HCT116 (cell line): ENCODE results near the gene CBX8. TPM values are rescaled to one million over a fixed set of nuclear protein-coding genes. Genes with fewer than 3 reads are reported as not detected.
A peak's percentile ranks its signal among the peaks of the same experiment; 100 is the strongest.

ENCODE experiments used
- ATAC-seq: fragments of 200-7000 bp; cut with Tn5 transposase; 2 replicates; pipeline ENCODE4 v1.9.1; 2020; ENCODE audit warnings: mild to moderate bottlenecking, moderate library complexity
- BruUV-seq: library from RNA; stranded (reverse); fragments of 400-500 nt; replicated peaks from 2 replicates; lab custom pipeline; 2021; lab: Mats Ljungman, UMichigan
- CTCF ChIA-PET: fragments of 300-600 bp; sonication (Branson Sonifier 250); formaldehyde crosslinking; loops from one replicate; lab custom pipeline; 2021; ENCODE audit warnings: antibody characterized with exemption; lab: Charles Lee
- POLR2A ChIA-PET: fragments of 300-600, 350-600 bp; sonication (Branson Sonifier 250); formaldehyde crosslinking; loops from one replicate; lab custom pipeline; 2021; ENCODE audit warnings: antibody characterized with exemption; lab: Charles Lee
- RAD21 ChIA-PET, 2 experiments: fragments of 300-600 bp; sonication (Branson Sonifier 250); formaldehyde crosslinking; loops; one replicate each; lab custom pipeline; 2023; ENCODE audit warnings: low total read pairs in 2 of 2; ENCODE audit not compliant: uncharacterized antibody in 2 of 2, unreplicated experiment in 2 of 2, low non-redundant PET in 1 of 2; lab: Charles Lee
- DNase-seq: peaks from one replicate; pipeline ENCODE4 v3.0.0-alpha.2; 2010; ENCODE audit warnings: low read depth, low spot score
- H2AFZ ChIP-seq: fragments of 200-600 bp; shearing (Covaris generic), sonication (generic); 2 replicates; pipeline ENCODE4 v1.6.1; 2017; ENCODE audit warnings: low read depth, mixed run types, mixed read lengths, antibody characterized with exemption, low read length; ENCODE audit not compliant: poor library complexity, severe bottlenecking
- H3K27ac ChIP-seq: 2 replicates; pipeline ENCODE4 v1.5.1; 2012; ENCODE audit warnings: low read depth, low read length
- H3K27me3 ChIP-seq: fragments of 200-600 bp; sonication (generic); 2 replicates; pipeline ENCODE4 v1.6.1; 2016; ENCODE audit warnings: mixed run types, low read length, mixed read lengths; ENCODE audit not compliant: insufficient read depth
- H3K36me3 ChIP-seq, 2 experiments: fragments of 200-500 bp in 1 of 2; fragments of 200-600 bp in 1 of 2; sonication (Bioruptor generic) in 1 of 2; sonication (generic) in 1 of 2; 2 replicates each; pipeline versions ENCODE4 v1.5.1 to v1.6.1; 2014 to 2016; ENCODE audit warnings: low read length in 2 of 2, inconsistent platforms in 1 of 2, mixed read lengths in 1 of 2, mixed run types in 1 of 2; ENCODE audit not compliant: insufficient read depth in 2 of 2, control insufficient read depth in 1 of 2
- H3K4me1 ChIP-seq, 2 experiments: fragments of 200-600 bp in 1 of 2; sonication (generic) in 1 of 2; 2 replicates each; pipeline versions ENCODE4 v1.5.1 to v1.6.1; 2012 to 2017; ENCODE audit warnings: low read length in 2 of 2, inconsistent platforms in 1 of 2, mild to moderate bottlenecking in 1 of 2, mixed read lengths in 1 of 2, mixed run types in 1 of 2, moderate library complexity in 1 of 2; ENCODE audit not compliant: insufficient read depth in 2 of 2, control insufficient read depth in 1 of 2
- H3K4me2 ChIP-seq: fragments of 200-600 bp; sonication (generic); 2 replicates; pipeline ENCODE4 v1.6.1; 2017; ENCODE audit warnings: mixed run types, low read length, mixed read lengths
- H3K4me3 ChIP-seq, 2 experiments: fragments of 200-600 bp in 1 of 2; sonication (generic) in 1 of 2; replicated peaks in 1 of 2; 2 replicates each; pipeline ENCODE4 v1.5.1; 2011 to 2016; ENCODE audit warnings: low read length in 2 of 2, control low read depth in 1 of 2, low read depth in 1 of 2, mild to moderate bottlenecking in 1 of 2, mixed read lengths in 1 of 2, mixed run types in 1 of 2
- H3K79me2 ChIP-seq: fragments of 200-600 bp; sonication (generic); 2 replicates; pipeline ENCODE4 v1.6.1; 2017; ENCODE audit warnings: mild to moderate bottlenecking, mixed run types, low read length, moderate library complexity, mixed read lengths; ENCODE audit not compliant: insufficient read depth
- H3K9ac ChIP-seq: fragments of 200-600 bp; sonication (generic); 2 replicates; pipeline ENCODE4 v1.6.1; 2016; ENCODE audit warnings: low read length, mixed read lengths
- H3K9me2 ChIP-seq: fragments of 200-600 bp; sonication (generic), shearing (Covaris generic); 2 replicates; pipeline ENCODE4 v1.6.1; 2017; ENCODE audit warnings: mixed run types, mild to moderate bottlenecking, moderate library complexity; ENCODE audit not compliant: insufficient read depth
- H3K9me3 ChIP-seq, 2 experiments: fragments of 200-500 bp in 1 of 2; fragments of 200-600 bp in 1 of 2; sonication (Bioruptor generic) in 1 of 2; sonication (generic) in 1 of 2; 2 replicates each; pipeline ENCODE4 v1.6.1; 2014 to 2017; ENCODE audit warnings: low read length in 2 of 2, mixed read lengths in 2 of 2, inconsistent platforms in 1 of 2, low read depth in 1 of 2, mild to moderate bottlenecking in 1 of 2, mixed run types in 1 of 2, moderate library complexity in 1 of 2; ENCODE audit not compliant: control insufficient read depth in 1 of 2, insufficient read depth in 1 of 2
- H4K20me1 ChIP-seq: fragments of 200-600 bp; sonication (generic), shearing (Covaris generic); 2 replicates; pipeline ENCODE4 v1.6.1; 2017; ENCODE audit warnings: mixed run types, mild to moderate bottlenecking, moderate library complexity; ENCODE audit not compliant: insufficient read depth
- CBX3 ChIP-seq: IDR thresholded peaks from 2 replicates; pipeline ENCODE4 v1.6.1; 2012; ENCODE audit warnings: low read depth
- CEBPB ChIP-seq: IDR thresholded peaks from 2 replicates; pipeline ENCODE4 v1.6.1; 2012; ENCODE audit warnings: low read depth
- CTCF ChIP-seq, 3 experiments: fragments of 200-600 bp in 1 of 3; sonication (generic) in 1 of 3; IDR thresholded peaks in 2 of 3; conservative IDR thresholded peaks in 1 of 3; 2 replicates each; pipeline ENCODE4 v1.5.1; 2012 to 2017; ENCODE audit warnings: low read depth in 2 of 3, low read length in 2 of 3, antibody characterized with exemption in 1 of 3, borderline replicate concordance in 1 of 3, control low read depth in 1 of 3, mild to moderate bottlenecking in 1 of 3, mixed read lengths in 1 of 3, mixed run types in 1 of 3, moderate library complexity in 1 of 3; ENCODE audit not compliant: insufficient read depth in 1 of 3
- ELF1 ChIP-seq: IDR thresholded peaks from 2 replicates; pipeline ENCODE4 v1.6.1; 2012; ENCODE audit warnings: low read depth, borderline replicate concordance
- EZH2phosphoT487 ChIP-seq: fragments of 200-600 bp; IDR thresholded peaks from 2 replicates; pipeline ENCODE4 v1.6.1; 2018; ENCODE audit warnings: antibody characterized with exemption, borderline replicate concordance
- JUND ChIP-seq: IDR thresholded peaks from 2 replicates; pipeline ENCODE4 v1.6.1; 2012
- POLR2A ChIP-seq: IDR thresholded peaks from 2 replicates; pipeline ENCODE4 v1.7.0; 2011; ENCODE audit warnings: borderline replicate concordance; ENCODE audit not compliant: insufficient read depth, insufficient read length; ENCODE audit errors: extremely low read depth
- POLR2AphosphoS5 ChIP-seq: IDR thresholded peaks from 2 replicates; pipeline ENCODE4 v1.6.1; 2011; ENCODE audit warnings: mild to moderate bottlenecking, low read depth, low read length, moderate library complexity
- SIN3A ChIP-seq: IDR thresholded peaks from 2 replicates; pipeline ENCODE4 v1.6.1; 2012; ENCODE audit warnings: low read depth
- SRF ChIP-seq: IDR thresholded peaks from 2 replicates; pipeline ENCODE4 v1.6.1; 2012; ENCODE audit warnings: low read depth
- TCF7L2 ChIP-seq: IDR thresholded peaks from 2 replicates; pipeline ENCODE4 v1.7.0; 2011; ENCODE audit warnings: borderline replicate concordance, inconsistent platforms; ENCODE audit not compliant: insufficient read depth, insufficient read length; ENCODE audit errors: extremely low read depth
- ZBTB33 ChIP-seq: IDR thresholded peaks from 2 replicates; pipeline ENCODE4 v1.6.1; 2011; ENCODE audit warnings: mild to moderate bottlenecking, low read length, moderate library complexity; ENCODE audit not compliant: insufficient replicate concordance; ENCODE audit errors: extremely low read depth
- ZFX ChIP-seq: fragments of 450-650 bp; IDR thresholded peaks from 2 replicates; pipeline ENCODE4 v1.6.1; 2017
- intact Hi-C: fragments of 100-400 bp; cut with micrococcal nuclease; formaldehyde crosslinking; loops from 2 replicates; pipeline ENCODE4 v1.10.0; 2022
- total RNA-seq: library from RNA; stranded (reverse); gene quantifications from one replicate; pipeline ENCODE4 v1.2.1, GENCODE V29; 2021; ENCODE audit not compliant: unreplicated experiment

The CBX8 gene
- total RNA-seq, 1 experiment from 2014 or later, result 29.0 TPM

- TF ChIP-seq EZH2phosphoT487, result no peak
- no peak for TF ChIP-seq CTCF (IDR thresholded peaks at IDR 0.05 in 2 of 3, conservative IDR thresholded peaks at IDR 0.05 in 1 of 3; ENCODE audit: borderline replicate concordance in 1 of 3, insufficient read depth in 1 of 3, low read depth in 2 of 3, low read length in 2 of 3)
- TF ChIP-seq SIN3A, result no peak
Measured at GRCh38 chr17:79796763-79797491, at the start of gene CBX8 (continued).

- ChIA-PET RAD21 (interaction anchor here in 1 of 2 experiments (1.1 kb wide), 1 partner anchor 145 kb away, joined by 5 read pairs; no protein-coding TSS in a partner anchor), CTCF (interaction anchor here (0.9 to 2.7 kb wide), 6 partner anchors 10 to 126 kb away, joined by 3 to 16 read pairs (median 4); partner anchors contain the start of gene CBX8), POLR2A (no interaction called here)
- H3K36me3 ChIP-seq, result no peaks in the 10 kb centered on the region
- H3K9me3 ChIP-seq, result no peaks in the 10 kb centered on the region
- peaks cover 25 to 40% of the 10 kb centered on the region in 2 experiments for H3K4me1 ChIP-seq
- H2AFZ ChIP-seq, result peak overlapping the region; percentile 92
- BruUV-seq, result no TSS peak
- TF ChIP-seq ELF1, result no peak
- TF ChIP-seq EZH2phosphoT487, result no peak
- TF ChIP-seq ZBTB33, result no peak
- TF ChIP-seq ZFX, result no peak
- no peak for TF ChIP-seq CBX3
- no peak for TF ChIP-seq SIN3A
- TF ChIP-seq SRF, result no peak
- TF ChIP-seq TCF7L2, result no peak
- no peak for TF ChIP-seq POLR2AphosphoS5
- TF ChIP-seq CEBPB, result no peak
- no peak for TF ChIP-seq POLR2A
- TF ChIP-seq JUND, result no peak
- peak overlapping the region; percentile 83 for H3K4me2 ChIP-seq
- H4K20me1 ChIP-seq, result no peaks in the 10 kb centered on the region
- intact Hi-C loops, result no loop called here
- no peak overlapping the region for H3K27ac ChIP-seq
- H3K4me3 ChIP-seq, result no peak overlapping the region
- H3K79me2 ChIP-seq, result no peaks in the 10 kb centered on the region
- no peak for ATAC-seq
- no peak for DNase-seq
- H3K27me3 ChIP-seq, result no peaks in the 10 kb centered on the region
- H3K9ac ChIP-seq, result peak overlapping the region; percentile 56
- no peaks in the 10 kb centered on the region for H3K9me2 ChIP-seq
Measured at GRCh38 chr17:79845601-79845949, 48.7 kb upstream of the CBX8 start.
